Measurements from ENCODE around the gene ROR1.

Gene ROR1

DNA sequence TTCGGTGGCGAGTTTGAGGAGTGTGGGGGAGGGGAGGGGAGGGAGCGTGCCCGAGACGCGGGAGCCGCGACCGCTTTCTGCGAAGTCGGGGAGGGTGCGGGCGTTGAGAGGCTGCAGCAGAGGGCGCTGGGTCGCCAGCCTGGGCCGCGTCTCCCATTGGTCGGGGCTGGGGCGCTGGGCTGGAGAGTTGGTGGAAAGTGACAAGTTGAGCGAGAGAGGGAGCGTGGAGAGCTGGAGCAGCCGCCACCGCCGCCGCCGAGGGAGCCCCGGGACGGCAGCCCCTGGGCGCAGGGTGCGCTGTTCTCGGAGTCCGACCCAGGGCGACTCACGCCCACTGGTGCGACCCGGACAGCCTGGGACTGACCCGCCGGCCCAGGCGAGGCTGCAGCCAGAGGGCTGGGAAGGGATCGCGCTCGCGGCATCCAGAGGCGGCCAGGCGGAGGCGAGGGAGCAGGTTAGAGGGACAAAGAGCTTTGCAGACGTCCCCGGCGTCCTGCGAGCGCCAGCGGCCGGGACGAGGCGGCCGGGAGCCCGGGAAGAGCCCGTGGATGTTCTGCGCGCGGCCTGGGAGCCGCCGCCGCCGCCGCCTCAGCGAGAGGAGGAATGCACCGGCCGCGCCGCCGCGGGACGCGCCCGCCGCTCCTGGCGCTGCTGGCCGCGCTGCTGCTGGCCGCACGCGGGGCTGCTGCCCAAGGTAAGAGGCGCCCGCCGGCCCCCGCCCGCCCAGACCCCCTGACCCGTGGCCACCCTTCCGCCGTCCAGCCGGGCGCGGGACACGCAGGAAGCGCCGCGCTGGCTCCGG is at the start of gene ROR1:
ROR1 (plus strand) TSS at position 203 of the 802 bp plus-strand sequence.
- peak; percentile 52 to 78 for DNase-seq

DNA sequence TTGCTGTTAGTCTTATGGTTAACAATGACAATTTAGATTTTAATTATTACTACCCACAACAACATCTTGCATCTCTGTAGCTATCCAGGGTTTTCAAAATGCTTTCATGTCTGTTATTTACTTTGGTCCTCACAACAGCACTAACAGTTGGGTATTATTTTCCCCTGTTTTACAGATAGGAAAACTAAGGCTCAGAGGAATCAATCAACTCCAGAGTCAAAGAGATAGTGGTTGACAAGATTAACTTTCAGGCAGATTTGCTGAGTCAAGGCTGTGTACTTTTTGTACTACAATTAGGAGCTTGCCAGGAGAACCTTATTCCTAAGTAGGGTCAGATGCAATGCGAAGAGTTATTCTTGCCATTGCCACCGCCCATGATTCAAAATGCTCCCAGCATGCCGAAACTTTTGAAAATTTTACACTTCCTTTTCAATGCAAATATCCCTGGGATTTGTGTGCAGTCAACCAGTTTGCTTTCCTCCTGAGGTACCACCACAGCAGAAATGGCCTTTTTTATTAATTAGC is 49.4 kb upstream of the ROR1 start:
- no peak for DNase-seq

DNA sequence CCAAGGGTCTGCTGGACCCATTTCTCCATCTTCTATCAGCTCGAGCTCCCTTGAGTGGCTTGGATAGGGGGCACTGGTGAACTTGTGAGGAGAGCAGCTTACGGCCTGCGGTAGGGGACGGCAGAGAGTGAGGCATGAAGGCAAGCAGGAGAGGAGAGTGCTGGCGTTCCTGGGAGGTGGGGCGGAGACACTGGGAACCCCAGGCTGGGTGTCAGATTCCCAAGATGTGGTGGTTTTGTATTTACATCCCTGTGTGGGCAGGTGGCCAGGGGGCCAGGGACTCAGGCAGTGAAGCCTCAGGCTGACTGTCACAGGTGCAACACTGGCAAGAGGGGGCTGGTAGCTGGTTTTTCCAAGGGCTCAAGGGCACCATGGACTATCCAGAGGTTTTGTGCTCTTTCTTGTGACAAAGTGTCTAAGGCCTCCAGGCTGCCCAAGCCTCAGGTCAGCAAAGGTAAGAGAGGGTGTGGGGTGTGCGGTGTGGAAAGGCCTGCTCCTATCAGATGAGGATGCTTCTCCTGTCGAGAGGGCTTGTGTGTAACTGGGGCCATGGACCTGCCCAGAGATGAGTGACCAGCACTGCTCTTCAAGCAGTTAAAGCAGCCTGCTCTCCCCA is 45.1 kb upstream of the ROR1 start:
- DNase-seq: no peak

DNA sequence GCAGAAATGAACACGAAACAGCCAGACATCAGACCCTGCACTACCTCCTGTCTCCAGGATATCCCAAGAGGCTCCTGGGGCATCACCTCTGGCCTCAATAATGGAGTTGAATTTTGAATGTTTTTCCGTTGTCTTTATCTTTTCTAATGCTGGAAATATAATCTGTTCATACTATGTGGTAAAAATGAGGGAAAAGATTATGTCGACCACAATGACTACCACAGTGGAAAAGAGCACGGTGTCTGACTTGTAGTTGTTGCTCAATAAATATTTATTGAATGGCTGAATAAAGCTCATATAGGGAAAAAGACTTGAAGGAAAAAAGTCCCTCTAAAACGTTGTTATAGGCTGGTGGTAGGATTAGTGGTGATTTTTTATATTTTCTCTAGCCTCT is 44.6 kb upstream of the ROR1 start:
- DNase-seq: no peak

DNA sequence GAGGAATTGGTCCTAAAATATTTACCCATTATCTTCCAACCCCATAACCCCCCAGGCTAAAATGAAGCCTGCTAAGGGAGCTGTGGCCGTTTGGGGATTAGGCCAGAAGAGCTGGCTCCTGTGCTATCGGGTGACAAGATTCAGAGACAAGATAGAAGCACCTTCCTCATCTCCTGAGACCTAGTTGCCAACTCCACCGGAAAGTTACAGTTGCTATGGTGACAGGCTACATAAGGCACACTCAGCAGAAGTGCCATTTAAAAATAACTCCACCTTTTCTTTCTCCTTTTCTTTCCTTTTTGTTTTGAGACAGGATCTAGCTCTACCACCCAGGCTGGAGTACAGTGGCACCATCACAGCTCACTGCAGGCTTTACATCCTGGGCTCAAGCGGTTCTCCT is 43.6 kb upstream of the ROR1 start:
- DNase-seq: no peak

DNA sequence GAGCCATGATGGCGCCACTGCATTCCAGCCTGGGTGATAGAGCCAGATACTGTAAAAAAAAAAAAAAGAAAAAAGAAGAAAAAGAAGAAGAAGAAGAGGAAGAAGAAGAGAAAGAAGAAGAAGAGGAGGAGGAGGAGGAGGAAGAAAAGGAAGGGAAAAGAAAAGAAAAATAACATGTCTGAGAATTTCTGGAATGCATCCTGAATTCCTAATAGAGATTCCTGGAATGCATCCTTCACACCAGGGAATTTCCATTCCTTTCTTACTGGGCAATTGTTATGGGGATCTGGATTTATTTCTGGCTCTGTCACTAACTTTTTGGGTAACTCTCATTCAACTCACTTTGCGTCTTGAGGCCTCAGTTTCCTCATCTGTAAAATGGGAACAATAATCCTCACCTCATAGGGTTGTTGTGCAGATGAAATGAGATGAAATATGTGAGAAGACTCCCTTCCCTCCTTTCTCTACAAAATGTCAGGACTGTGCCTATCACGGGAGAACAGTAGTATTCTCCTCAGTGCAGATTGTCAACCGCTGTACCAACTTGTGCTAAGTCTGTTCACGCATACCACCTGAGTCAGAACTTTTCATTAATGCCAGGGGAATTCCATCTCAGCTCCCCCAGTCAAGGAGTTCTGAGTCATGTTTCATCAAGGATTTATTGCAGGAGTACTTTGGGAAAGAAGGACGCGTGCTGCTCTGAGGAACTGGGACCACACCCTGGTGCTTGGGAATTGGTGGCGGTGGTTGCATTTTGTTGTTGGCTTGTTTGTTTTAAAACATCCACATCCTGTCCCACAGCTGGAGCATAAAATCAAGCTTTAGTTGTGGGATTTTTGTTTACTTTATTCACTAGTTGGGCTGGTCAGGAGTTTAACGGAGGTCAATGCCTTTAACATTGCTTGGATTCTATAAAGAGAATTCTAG is 42.4 kb upstream of the ROR1 start:
- DNase-seq: no peak

DNA sequence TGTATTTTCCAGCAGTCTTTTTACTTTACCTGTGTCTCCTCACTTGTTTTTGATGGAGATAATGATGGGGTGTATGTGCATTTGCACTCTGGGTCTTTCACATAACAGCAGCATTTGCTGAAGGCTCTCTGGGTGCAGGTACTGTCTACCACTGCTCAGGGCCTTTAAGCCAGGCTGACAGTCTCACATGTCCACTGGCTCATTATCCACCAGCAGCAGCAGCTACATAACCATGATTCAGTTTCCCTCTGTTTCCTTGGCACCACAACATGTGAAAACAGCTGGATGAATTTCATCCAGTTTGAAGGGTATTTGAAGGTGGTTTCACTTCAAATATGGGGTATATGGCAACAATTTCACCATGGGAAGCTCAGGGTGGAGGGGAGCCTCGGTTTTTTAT is 41.2 kb upstream of the ROR1 start:
- DNase-seq: no peak

GRCh38 chr1:63738772-63739171 is 35.0 kb upstream of the ROR1 start:
- DNase-seq: no peak

GRCh38 chr1:63739452-63739851 is 34.4 kb upstream of the ROR1 start:
- DNase-seq: no peak

GRCh38 chr1:63740432-63740831 is 33.4 kb upstream of the ROR1 start:
- DNase-seq: no peak

DNA sequence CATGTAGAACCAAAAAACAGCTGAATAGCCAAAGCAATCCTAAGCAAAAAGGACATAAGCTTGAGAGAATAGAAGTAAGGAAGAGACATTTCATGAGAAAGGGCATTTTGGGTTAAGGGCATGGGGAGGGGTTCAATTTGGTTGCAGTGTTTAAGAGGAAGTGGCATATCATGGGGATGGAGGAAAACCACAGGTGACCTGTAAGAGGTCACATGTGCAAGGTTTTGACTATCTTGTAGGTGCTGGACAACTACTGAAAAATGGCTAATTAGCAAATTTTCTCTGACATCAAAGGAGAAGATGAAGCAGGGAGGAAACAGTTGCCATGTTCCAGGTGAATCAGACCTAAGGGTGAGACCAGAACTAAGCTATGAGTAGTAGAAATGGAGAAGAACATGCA is 31.3 kb upstream of the ROR1 start:
- no peak for DNase-seq

- no peak for DNase-seq
Observed at GRCh38 chr1:63743781-63744180, 30.0 kb upstream of the ROR1 start.

GRCh38 chr1:63746129-63746864 is 27.5 kb upstream of the ROR1 start:
- DNase-seq: peak in 1 of 2 donors; percentile 39

GRCh38 chr1:63747445-63747844 is 26.4 kb upstream of the ROR1 start:
- DNase-seq: no peak

DNA sequence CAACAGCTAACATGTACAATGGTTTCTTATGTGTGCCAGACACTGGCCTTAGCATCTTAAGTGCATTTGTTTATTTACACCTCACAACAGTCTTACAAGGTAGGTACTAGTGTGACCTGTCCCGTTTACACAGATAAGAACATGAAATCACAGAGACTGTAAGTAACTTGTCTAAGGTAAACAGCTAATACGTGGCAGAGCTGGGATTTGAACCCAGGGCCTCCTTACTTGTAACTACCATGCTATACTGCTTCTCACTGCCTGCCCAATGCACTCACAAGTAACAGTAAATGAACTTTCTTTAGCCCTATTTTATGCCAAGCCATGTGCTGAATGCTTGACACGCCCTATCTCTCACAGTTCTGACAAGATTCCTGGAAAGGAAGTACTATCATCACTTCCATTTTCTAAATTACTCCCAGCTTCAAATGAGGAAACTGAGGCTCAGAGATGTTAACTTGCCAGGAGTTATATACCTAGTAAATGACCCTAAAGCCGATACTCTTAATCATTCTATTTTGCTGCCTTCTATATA is 25.7 kb upstream of the ROR1 start:
- DNase-seq: no peak

DNA sequence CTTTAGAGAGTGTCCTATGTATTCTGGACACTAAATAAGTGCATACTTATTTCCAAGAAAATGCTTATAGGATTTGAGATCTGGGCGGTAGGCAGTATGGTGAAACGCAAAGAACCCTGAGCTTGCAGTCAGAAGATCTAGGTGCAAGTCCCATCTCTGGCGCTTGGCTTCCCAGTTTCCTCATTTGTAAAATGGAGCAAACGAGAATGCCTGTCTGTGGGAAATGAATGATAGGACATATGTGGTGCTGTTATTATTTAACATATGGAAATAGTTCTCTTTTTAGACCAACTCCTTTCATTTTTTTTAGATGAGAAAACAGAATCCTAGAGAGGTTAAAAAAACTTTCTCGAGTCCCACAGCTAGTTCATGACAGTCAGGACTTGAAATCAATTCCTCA is 25.2 kb upstream of the ROR1 start:
- no peak for DNase-seq

DNA sequence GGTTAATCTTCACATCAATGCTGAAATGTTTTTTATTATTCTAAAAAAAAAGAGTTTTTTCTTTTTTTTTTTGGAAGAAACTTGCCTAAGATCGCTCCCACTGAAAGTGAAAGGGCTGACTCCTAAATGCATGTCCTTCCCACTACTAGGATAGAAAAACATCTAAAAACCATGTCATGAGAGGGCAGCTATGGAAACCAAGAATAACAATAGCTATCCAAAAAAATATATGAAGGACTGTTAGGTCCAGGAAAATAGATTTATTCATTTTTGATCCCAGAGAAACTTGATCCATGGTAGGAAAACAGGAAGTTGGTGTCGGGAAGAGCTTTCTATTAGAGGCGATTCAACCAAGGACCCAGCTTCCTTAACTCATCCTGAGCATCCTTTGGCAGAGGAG is 23.1 kb upstream of the ROR1 start:
- DNase-seq: no peak

DNA sequence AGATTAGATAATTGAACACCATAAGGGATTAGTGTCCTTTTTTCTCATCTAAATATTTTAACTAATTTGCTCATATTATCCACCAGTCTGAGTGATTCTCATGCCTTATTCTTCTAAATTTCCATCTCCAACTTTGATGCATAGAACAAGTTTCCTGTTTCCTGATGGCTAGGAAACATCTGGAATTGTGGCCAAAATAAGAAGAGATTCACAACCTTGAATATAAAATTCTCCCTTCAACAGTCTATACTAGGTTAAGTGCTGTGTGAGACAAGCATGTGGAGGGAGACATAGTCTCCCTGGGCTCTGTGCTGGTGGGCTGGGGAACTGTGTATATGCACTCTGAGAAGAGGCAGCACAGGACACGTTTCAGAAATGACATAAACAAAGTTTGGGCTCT is 21.6 kb upstream of the ROR1 start:
- no peak for DNase-seq

DNA sequence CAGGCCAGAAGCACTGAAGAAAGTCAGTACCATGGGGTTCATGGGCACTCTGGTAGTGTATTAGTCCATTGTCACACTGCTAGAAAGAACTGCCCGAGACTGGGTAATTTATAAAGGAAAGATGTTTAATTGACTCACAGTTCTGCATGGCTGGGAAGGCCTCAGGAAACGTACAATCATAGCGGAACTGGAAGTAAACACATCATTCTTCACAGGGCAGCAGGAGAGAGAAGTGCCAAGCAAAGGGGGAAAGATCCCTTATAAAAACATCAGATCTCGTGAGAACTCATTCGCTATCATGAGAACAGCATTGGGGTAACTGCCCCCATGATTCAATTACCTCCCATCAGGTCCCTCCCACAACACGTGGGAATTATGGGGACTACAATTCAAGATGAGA is 20.2 kb upstream of the ROR1 start:
- no peak for DNase-seq

DNA sequence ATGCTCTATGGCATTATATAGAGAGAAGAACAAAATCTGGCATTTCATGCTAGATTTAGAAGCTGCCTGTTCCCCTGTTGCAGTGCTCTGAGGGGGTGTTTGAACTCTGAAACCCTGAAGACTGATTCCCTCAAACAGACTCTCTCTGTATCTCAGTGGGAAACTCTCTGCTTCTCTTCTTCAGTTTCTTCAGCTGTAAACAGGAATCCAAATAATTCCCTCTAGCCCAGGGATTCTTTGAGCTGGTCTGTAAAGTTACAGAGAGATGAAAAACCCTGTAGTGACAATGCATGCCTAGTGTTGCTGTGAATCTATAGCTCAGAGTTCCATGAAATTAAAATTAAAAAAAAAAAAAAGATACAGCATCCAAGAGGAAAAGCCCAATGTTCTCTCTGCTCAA is 17.0 kb upstream of the ROR1 start:
- no peak for DNase-seq

DNA sequence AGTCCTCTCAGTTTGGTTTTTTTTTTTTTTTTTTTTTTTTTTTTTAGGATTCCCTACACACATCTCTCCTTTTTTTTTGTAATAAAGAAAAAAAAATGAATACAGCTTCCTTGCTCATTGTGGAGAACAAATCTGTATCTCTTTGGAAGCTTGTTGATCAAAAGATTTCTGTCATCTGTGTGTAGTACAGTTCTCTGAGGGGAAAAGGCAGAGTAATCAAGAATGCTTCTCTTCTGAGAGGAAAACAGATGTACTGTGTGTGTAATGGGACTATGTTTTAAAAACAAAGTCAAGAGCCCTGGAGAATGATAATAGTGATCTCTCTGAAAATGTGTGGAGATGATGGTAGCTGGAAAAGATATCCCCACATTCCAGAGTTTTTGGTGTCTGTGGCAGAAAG is 16.5 kb upstream of the ROR1 start:
- DNase-seq: no peak

DNA sequence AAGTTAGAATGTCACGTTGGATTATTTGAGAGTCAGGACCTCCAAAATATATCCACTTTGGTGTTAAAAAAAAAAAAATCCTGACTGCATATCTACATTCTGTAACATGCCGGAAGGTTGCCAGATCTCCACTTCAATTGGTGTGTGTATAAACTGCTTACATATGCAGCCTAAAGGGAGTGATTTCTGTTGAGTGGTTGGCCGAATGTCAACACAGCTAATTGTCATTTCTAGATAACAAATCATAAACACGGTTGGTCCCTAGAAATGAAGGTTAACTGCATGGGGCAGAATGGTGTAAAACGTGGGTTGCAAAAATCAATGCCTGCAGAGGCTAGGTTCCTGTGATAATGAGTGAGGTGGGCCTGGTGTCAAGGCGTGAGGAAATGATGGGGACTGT is 15.0 kb upstream of the ROR1 start:
- no peak for DNase-seq

Data from stimulated activated CD4-positive, alpha-beta T cell treated with anti-CD3 and anti-CD28 coated beads, Interleukin-2, amount 100 ng/mL, for 24 hours (primary cell).